Brain microvascular endothelial cell (primary cell): ENCODE data around the gene IL18.

Experiments
- DNase-seq: peaks from one replicate; pipeline ENCODE4 v3.0.0-alpha.2; 2020
- H3K27ac ChIP-seq: fragments of 250-450 bp; sonication (Bioruptor Pico); 2 replicates; pipeline ENCODE4 v1.5.1; 2020; ENCODE audit warnings: mild to moderate bottlenecking, moderate library complexity
- H3K27me3 ChIP-seq: fragments of 250-450 bp; sonication (Bioruptor Pico); replicated peaks from 2 replicates; pipeline ENCODE4 v1.5.1; 2020; ENCODE audit warnings: mild to moderate bottlenecking
- H3K36me3 ChIP-seq: fragments of 250-450 bp; sonication (Bioruptor Pico); replicated peaks from 2 replicates; pipeline ENCODE4 v1.5.1; 2020; ENCODE audit warnings: mild to moderate bottlenecking
- H3K4me3 ChIP-seq: 2 replicates; pipeline ENCODE4 v1.5.1; 2011; ENCODE audit warnings: low read depth, mild to moderate bottlenecking, control low read depth, low read length, moderate library complexity
- in situ Hi-C: cut with HindIII; loops from 2 replicates; pipeline ENCODE4 v1.10.0; 2017; ENCODE audit warnings: low sequenced_read_pairs, low pct_ligation_motif_present
- TF ChIP-seq, protein P1 (sequence below): IDR thresholded peaks from 2 replicates; pipeline ENCODE4 v1.5.1; 2011; ENCODE audit warnings: low read depth, mild to moderate bottlenecking, moderate library complexity, low read length, control low read depth, inconsistent platforms; ENCODE audit errors: missing control alignments

IL18 gene

DNA sequence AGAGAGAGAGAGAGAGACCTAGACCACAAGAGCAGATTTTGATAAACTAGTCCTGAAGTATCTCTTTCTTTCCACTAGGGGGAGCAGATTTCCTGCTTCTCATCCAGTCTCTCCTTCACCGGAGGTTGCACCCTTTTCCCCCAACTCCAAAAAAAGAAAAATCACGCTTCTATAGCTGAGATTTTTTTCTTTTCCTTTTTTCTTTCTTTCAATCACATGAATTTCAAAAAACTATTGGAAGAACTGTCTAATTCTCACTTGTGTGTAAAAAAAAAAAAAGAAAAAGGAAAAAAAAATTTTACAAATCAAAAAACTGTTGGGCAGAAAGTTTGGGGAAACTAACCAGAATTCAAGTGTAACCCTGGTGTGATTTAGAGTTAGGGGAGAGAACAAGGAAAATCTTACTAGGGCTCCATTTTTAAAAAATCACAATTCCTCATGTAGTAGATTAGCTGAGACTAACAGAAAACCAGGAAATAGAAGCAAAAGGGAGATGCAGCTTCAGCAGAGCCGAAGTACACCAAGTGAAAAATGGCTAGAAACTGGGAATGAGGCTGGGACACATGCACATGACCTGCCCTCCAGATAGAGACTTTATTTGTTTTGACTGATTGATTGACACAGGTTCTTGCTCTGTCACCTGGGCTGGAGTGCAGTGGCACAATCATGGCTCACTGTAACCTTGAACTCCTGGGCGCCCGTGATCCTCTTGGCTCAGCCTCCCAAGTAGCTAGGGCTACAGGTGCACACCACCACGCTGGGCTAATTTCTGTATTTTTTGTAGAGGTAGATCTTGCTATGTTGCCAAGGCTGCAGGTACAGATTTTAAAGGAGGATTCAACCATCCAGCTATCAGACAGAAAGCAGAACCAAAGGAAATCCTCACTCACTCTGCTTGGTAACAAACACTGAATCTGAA, 50.1 kb downstream of the IL18 start:
- H3K4me3 ChIP-seq, result no peak overlapping the region
- no peaks in the 10 kb centered on the region for H3K27me3 ChIP-seq
- in situ Hi-C loops, result no loop called here
- DNase-seq, result peak; percentile 31
- no peaks in the 10 kb centered on the region for H3K36me3 ChIP-seq
- TF ChIP-seq, protein P1, sequence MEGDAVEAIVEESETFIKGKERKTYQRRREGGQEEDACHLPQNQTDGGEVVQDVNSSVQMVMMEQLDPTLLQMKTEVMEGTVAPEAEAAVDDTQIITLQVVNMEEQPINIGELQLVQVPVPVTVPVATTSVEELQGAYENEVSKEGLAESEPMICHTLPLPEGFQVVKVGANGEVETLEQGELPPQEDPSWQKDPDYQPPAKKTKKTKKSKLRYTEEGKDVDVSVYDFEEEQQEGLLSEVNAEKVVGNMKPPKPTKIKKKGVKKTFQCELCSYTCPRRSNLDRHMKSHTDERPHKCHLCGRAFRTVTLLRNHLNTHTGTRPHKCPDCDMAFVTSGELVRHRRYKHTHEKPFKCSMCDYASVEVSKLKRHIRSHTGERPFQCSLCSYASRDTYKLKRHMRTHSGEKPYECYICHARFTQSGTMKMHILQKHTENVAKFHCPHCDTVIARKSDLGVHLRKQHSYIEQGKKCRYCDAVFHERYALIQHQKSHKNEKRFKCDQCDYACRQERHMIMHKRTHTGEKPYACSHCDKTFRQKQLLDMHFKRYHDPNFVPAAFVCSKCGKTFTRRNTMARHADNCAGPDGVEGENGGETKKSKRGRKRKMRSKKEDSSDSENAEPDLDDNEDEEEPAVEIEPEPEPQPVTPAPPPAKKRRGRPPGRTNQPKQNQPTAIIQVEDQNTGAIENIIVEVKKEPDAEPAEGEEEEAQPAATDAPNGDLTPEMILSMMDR, result peak; percentile 75
- H3K27ac ChIP-seq, result no peak overlapping the region

DNA sequence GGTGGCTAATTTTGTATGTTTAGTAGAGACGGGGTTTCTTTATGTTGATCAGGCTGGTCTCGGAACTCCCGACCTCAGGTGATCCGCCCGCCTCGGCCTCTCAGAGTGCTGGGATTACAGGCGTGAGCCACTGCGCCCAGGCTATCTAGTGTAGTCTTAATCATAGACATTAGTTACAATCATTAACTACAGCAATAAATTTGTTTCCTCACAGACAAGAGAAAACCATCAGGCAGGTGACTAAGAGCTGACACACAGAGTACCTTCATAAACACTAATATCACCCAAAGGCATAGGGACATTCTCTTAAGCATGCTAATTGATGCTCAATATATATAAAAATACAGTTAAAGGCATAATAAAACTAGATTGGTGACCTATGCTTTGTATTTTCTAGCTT, 57.8 kb downstream of the IL18 start:
- in situ Hi-C loops, result no loop called here
- no peaks in the 10 kb centered on the region for H3K36me3 ChIP-seq
- DNase-seq, result no peak
- TF ChIP-seq, protein P1, result no peak
- H3K27ac ChIP-seq, result no peak overlapping the region
- no peaks in the 10 kb centered on the region for H3K27me3 ChIP-seq
- H3K4me3 ChIP-seq, result no peak overlapping the region

DNA sequence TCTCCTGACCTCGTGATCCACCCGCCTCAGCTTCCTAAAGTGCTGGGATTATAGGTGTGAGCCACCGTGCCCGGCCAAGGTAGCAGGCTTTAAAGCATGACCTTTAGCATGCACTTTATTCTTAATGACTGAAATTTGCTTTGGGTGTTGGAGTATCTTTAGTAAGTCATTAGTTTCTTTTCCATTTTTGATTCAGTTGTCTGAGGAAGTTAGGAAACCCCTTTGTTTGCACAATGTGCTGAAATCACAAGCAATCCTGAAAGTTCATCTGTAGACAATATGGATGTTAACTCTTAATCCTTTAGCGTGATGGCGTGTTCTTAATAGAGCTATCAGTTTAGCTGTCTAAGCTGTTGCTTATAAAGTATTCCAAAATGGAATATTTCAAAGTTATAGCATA, 60.4 kb downstream of the IL18 start:
- in situ Hi-C loops, result no loop called here
- no peak for DNase-seq
- Histone ChIP-seq H3K27me3 (no peaks in the 10 kb centered on the region), H3K4me3 (no peak overlapping the region), H3K36me3 (no peaks in the 10 kb centered on the region), H3K27ac (no peak overlapping the region)
- TF ChIP-seq, protein P1, result no peak

DNA sequence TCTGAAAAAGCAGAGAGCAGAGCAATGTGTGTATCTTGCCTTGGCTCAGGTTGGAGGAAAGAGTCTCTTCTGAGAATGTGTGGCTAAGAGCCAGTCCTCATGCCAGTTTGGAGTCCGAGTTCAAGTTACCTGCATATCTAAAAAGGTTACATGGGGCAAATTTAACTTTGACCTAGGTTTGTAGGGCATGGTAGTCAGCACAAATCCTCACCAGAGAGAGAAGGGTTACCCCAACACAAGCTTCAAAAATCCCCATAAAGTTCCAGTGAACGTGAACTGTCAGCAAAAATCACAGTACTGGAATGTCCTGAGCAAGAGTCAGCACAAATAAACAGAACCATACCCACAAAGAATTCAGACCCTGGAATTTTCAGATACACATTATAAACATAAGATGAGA, 63.4 kb downstream of the IL18 start:
- H3K4me3 ChIP-seq, result no peak overlapping the region
- peak; percentile 40 for DNase-seq
- H3K27ac ChIP-seq, result no peak overlapping the region
- H3K27me3 ChIP-seq, result no peaks in the 10 kb centered on the region
- peaks cover 2% of the 10 kb centered on the region for H3K36me3 ChIP-seq
- in situ Hi-C loops, result no loop called here
- TF ChIP-seq, protein P1, result no peak

DNA sequence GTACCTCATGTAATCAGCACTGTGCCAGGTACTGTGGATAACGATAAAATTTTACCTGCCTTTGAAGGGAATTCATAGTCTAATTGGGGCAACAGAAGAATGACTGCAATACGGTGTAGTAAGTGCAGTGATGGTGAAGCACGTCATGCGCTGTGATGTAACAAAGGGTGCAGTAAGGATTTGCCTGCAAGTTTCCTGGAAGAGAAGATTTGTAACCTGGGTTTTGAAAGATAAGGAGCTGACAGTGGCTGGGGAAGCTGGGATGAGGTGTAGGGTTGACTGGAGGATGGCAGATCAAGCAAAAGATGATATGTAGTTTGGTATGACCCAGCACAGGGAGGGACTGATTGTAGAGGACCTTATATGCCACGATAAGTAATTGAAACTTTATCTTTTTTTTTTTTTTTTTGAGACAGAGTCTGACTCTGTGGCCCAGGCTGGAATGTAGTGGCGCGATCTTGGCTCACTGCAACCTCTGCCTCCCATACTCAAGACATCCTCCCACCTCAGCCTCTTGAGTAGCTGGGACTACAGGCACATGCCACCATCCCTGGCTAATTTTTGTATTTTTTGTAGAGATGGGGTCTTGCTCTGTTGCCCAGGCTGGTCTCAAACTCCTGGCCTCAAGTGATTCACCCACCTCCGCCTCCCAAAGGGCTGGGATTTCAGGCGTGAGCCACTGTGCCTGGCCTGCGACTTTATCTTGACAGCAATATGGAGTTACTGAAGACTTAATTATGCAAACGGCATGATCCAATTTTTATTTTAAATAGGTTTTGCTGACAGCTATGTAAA, 66.0 kb downstream of the IL18 start:
- Histone ChIP-seq H3K27ac (no peak overlapping the region), H3K36me3 (peaks cover 14% of the 10 kb centered on the region), H3K27me3 (no peaks in the 10 kb centered on the region), H3K4me3 (no peak overlapping the region)
- TF ChIP-seq, protein P1, result no peak
- DNase-seq, result no peak
- in situ Hi-C loops, result no loop called here
